Stomach (tissue), 9 donors: ENCODE results near the gene C8B. TPM values are rescaled to one million over a fixed set of nuclear protein-coding genes. Genes with fewer than 3 reads are reported as not detected.

Experiments
- DNase-seq, 2 donors: peaks; one replicate each; pipeline versions ENCODE4 v3.0.0 to v3.0.0-alpha.2; 2013 to 2019
- H3K27ac ChIP-seq, 5 donors: fragments of 200-600 bp in 4 of 5; sonication (generic) in 4 of 5; one replicate each; pipeline ENCODE4 v1.5.1; 2013 to 2019; ENCODE audit warnings: mild to moderate bottlenecking in 1 of 5, moderate library complexity in 1 of 5
- H3K27me3 ChIP-seq, 3 donors: fragments of 200-600 bp; sonication (generic); one replicate each; pipeline ENCODE4 v1.5.1; 2017 to 2019; ENCODE audit warnings: mixed run types in 1 of 3
- H3K36me3 ChIP-seq, 4 donors: fragments of 200-600 bp; sonication (generic); 1 replicate in 3 of 4; 2 replicates in 1 of 4; pipeline ENCODE4 v1.5.1; 2016 to 2019
- H3K4me1 ChIP-seq, 4 donors: fragments of 200-600 bp; sonication (generic); one replicate each; pipeline ENCODE4 v1.5.1; 2016 to 2019
- H3K4me3 ChIP-seq, 4 donors: fragments of 200-600 bp; sonication (generic) in 3 of 4; one replicate each; pipeline ENCODE4 v1.5.1; 2016 to 2019; ENCODE audit warnings: mild to moderate bottlenecking in 1 of 4
- H3K9me3 ChIP-seq, 4 donors: fragments of 200-600 bp; sonication (generic); one replicate each; pipeline ENCODE4 v1.5.1; 2016 to 2019
- CTCF ChIP-seq, 7 experiments: fragments of 450-650 bp in 4 of 7; fragments of 200-600 bp in 3 of 7; sonication (generic) in 3 of 7; IDR thresholded peaks; one replicate each; pipeline ENCODE4 v1.5.1; 2016 to 2019; ENCODE audit warnings: antibody characterized with exemption in 7 of 7, control low read depth in 2 of 7, mild to moderate bottlenecking in 1 of 7
- EP300 ChIP-seq: sonication (generic); formaldehyde crosslinking; IDR thresholded peaks from one replicate; pipeline ENCODE4 v1.6.1; 2017; ENCODE audit warnings: antibody characterized with exemption
- POLR2A ChIP-seq, 4 donors: fragments of 450-650 bp; IDR thresholded peaks; one replicate each; pipeline ENCODE4 v1.6.1; 2016; ENCODE audit warnings: antibody characterized with exemption in 4 of 4, control low read depth in 2 of 4, mild to moderate bottlenecking in 1 of 4, moderate library complexity in 1 of 4
- POLR2AphosphoS5 ChIP-seq, 3 donors: sonication (generic); formaldehyde crosslinking; IDR thresholded peaks; one replicate each; pipeline ENCODE4 v1.6.1; 2016; ENCODE audit warnings: antibody characterized with exemption in 3 of 3
- WGBS, 5 donors: extraction: QIAGEN DNeasy Blood & Tissue Kit in 3 of 5; methylation state at CpG; one replicate each; pipeline versions ENCODE4 v1.1.5 to v1.1.7; 2013 to 2018; 5-methylcytosine and 5-hydroxymethylcytosine counted together
- intact Hi-C: fragments of 100-400 bp; cut with DNase I; formaldehyde crosslinking; loops from one replicate; pipeline ENCODE4 v1.15.1; 2023; ENCODE audit warnings: low total_unique reads
- polyA plus RNA-seq, 3 donors: library from polyadenylated mRNA; stranded (reverse); fragments of 200-250 nt; gene quantifications; one replicate each; pipeline ENCODE4 v1.2.3, GENCODE V29; 2013
- total RNA-seq, 5 donors: library from RNA; depleted of rRNA; stranded (reverse); fragments of >200 nt; gene quantifications; one replicate each; pipeline versions ENCODE4 v1.1.0 to v1.2.3, GENCODE V29; 2014 to 2016
- donor health status: healthy with polysubstance abuse.
- donor health status: Bipolar disorder and iron deficiency.
- donor health status: healthy.

C8B gene
- total and polyA plus RNA-seq, 8 donors: 0.15 to 0.25 TPM; not detected in 6

GRCh38 chr1:56917356-56917755 lies 48.5 kb downstream of the C8B start:
- no peak for DNase-seq
- intact Hi-C loops: no loop called here
- Histone ChIP-seq H3K9me3 (no peaks in the 10 kb centered on the region), H3K4me3 (no peak overlapping the region), H3K27me3 (no peaks in the 10 kb centered on the region), H3K36me3 (no peaks in the 10 kb centered on the region), H3K4me1 (peaks cover 0 to 19% (median 9%) of the 10 kb centered on the region in 4 donors), H3K27ac (no peak overlapping the region)
- WGBS, 5 donors: 74 to 88% (median 79%) methylated on average over 5 of the region's 5 CpGs
- no peak for TF ChIP-seq EP300
- TF ChIP-seq POLR2AphosphoS5 (IDR thresholded peaks at IDR 0.05): no peak
- no peak for TF ChIP-seq POLR2A (IDR thresholded peaks at IDR 0.05)
- no peak for TF ChIP-seq CTCF (IDR thresholded peaks at IDR 0.05)

- intact Hi-C loops: no loop called here
- DNase-seq: no peak
- no peaks in the 10 kb centered on the region for H3K27me3 ChIP-seq
- no peak for TF ChIP-seq CTCF (IDR thresholded peaks at IDR 0.05)
- no peak for TF ChIP-seq POLR2AphosphoS5 (IDR thresholded peaks at IDR 0.05)
- no peak for TF ChIP-seq POLR2A (IDR thresholded peaks at IDR 0.05)
- TF ChIP-seq EP300: no peak
- H3K27ac ChIP-seq: no peak overlapping the region
- H3K4me1 ChIP-seq: peaks cover 0 to 21% (median 11%) of the 10 kb centered on the region in 4 donors
- H3K36me3 ChIP-seq: no peaks in the 10 kb centered on the region
- 87 to 95% (median 92%) methylated on average over 3 of the region's 3 CpGs for WGBS, 5 donors
- H3K9me3 ChIP-seq: no peaks in the 10 kb centered on the region
- H3K4me3 ChIP-seq: no peak overlapping the region
Observed at GRCh38 chr1:56916630-56917029, 49.2 kb downstream of the C8B start.

GRCh38 chr1:56915960-56916359 lies 49.9 kb downstream of the C8B start:
- peak in 1 of 2 donors; percentile 66 for DNase-seq
- H3K27me3 ChIP-seq: no peaks in the 10 kb centered on the region
- WGBS, 5 donors: 39 to 63% (median 46%) methylated on average over 4 of the region's 4 CpGs
- H3K9me3 ChIP-seq: no peaks in the 10 kb centered on the region
- no peak for TF ChIP-seq POLR2A (IDR thresholded peaks at IDR 0.05)
- TF ChIP-seq CTCF (IDR thresholded peaks at IDR 0.05): no peak
- no peak for TF ChIP-seq POLR2AphosphoS5 (IDR thresholded peaks at IDR 0.05)
- TF ChIP-seq EP300: no peak
- peaks cover 0 to 28% (median 18%) of the 10 kb centered on the region in 4 donors for H3K4me1 ChIP-seq
- no peak overlapping the region for H3K27ac ChIP-seq
- no peak overlapping the region for H3K4me3 ChIP-seq
- H3K36me3 ChIP-seq: no peaks in the 10 kb centered on the region
- intact Hi-C loops: no loop called here

GRCh38 chr1:56912325-56912724 lies 53.5 kb downstream of the C8B start:
- no peak for DNase-seq
- TF ChIP-seq POLR2AphosphoS5 (IDR thresholded peaks at IDR 0.05): no peak
- TF ChIP-seq CTCF (IDR thresholded peaks at IDR 0.05): no peak
- no peak for TF ChIP-seq EP300
- TF ChIP-seq POLR2A (IDR thresholded peaks at IDR 0.05): no peak
- 67 to 78% (median 70%) methylated on average over 10 to 12 of the region's 12 CpGs for WGBS, 5 donors
- intact Hi-C loops: no loop called here
- H3K27me3 ChIP-seq: no peaks in the 10 kb centered on the region
- H3K4me1 ChIP-seq: peaks cover 0 to 33% (median 18%) of the 10 kb centered on the region in 4 donors
- no peaks in the 10 kb centered on the region for H3K9me3 ChIP-seq
- H3K36me3 ChIP-seq: no peaks in the 10 kb centered on the region
- H3K27ac ChIP-seq: no peak overlapping the region
- H3K4me3 ChIP-seq: no peak overlapping the region
